ENCODE data around the gene MCEMP1.
"Not testable (repeated sequence)": the region's sequence is repeated elsewhere in the genome, so short reads cannot be mapped to it uniquely, and the experiment has no call there.

Gene MCEMP1

GRCh38 chr19:7642295-7643030 lies 34.4 kb upstream of the MCEMP1 start:
- no peak for DNase-seq (ENCODE audit: low read depth)
- H3K4me3 ChIP-seq (ENCODE audit: low read depth, low read length): no peak overlapping the region
- TF ChIP-seq POLR2A (IDR thresholded peaks at IDR 0.05; ENCODE audit: extremely low read depth, insufficient read length): no peak
- no peak for TF ChIP-seq CTCF (IDR thresholded peaks at IDR 0.05; ENCODE audit: low read depth, low read length)
- TF ChIP-seq MYC (IDR thresholded peaks at IDR 0.05; ENCODE audit: low read depth, low read length): no peak

GRCh38 chr19:7643031-7643415 lies 33.9 kb upstream of the MCEMP1 start:
- DNase-seq (ENCODE audit: low read depth): no peak
- no peak for TF ChIP-seq MAX (IDR thresholded peaks at IDR 0.05; ENCODE audit: low read depth, low read length)
- no peak for TF ChIP-seq MYC (IDR thresholded peaks at IDR 0.05; ENCODE audit: low read depth, low read length)
- TF ChIP-seq CTCF (IDR thresholded peaks at IDR 0.05; ENCODE audit: low read depth, low read length): no peak
- no peak for TF ChIP-seq POLR2A (IDR thresholded peaks at IDR 0.05; ENCODE audit: extremely low read depth, insufficient read length)
- no peak overlapping the region for H3K4me3 ChIP-seq (ENCODE audit: low read depth, low read length)

GRCh38 chr19:7643629-7644549 lies 33.0 kb upstream of the MCEMP1 start:
- peak; percentile 57 for DNase-seq (ENCODE audit: low read depth)
- H3K4me3 ChIP-seq (ENCODE audit: low read depth, low read length): not testable (repeated sequence)

GRCh38 chr19:7644550-7644877 lies 32.4 kb upstream of the MCEMP1 start:
- no peak for DNase-seq (ENCODE audit: low read depth)
- TF ChIP-seq MYC (IDR thresholded peaks at IDR 0.05; ENCODE audit: low read depth, low read length): no peak
- TF ChIP-seq MAX (IDR thresholded peaks at IDR 0.05; ENCODE audit: low read depth, low read length): no peak
- TF ChIP-seq POLR2A (IDR thresholded peaks at IDR 0.05; ENCODE audit: extremely low read depth, insufficient read length): no peak
- TF ChIP-seq CTCF (IDR thresholded peaks at IDR 0.05; ENCODE audit: low read depth, low read length): no peak
- no peak overlapping the region for H3K4me3 ChIP-seq (ENCODE audit: low read depth, low read length)

GRCh38 chr19:7645163-7645562 lies 31.7 kb upstream of the MCEMP1 start:
- H3K4me3 ChIP-seq (ENCODE audit: low read depth, low read length): no peak overlapping the region
- TF ChIP-seq MAX (IDR thresholded peaks at IDR 0.05; ENCODE audit: low read depth, low read length) (no peak), CTCF (IDR thresholded peaks at IDR 0.05; ENCODE audit: low read depth, low read length) (no peak), MYC (IDR thresholded peaks at IDR 0.05; ENCODE audit: low read depth, low read length) (no peak), POLR2A (IDR thresholded peaks at IDR 0.05; ENCODE audit: extremely low read depth, insufficient read length) (no peak)
- DNase-seq (ENCODE audit: low read depth): peak; percentile 71

GRCh38 chr19:7645656-7646425 lies 31.0 kb upstream of the MCEMP1 start:
- TF ChIP-seq MAX (IDR thresholded peaks at IDR 0.05; ENCODE audit: low read depth, low read length) (no peak), MYC (IDR thresholded peaks at IDR 0.05; ENCODE audit: low read depth, low read length) (no peak), POLR2A (IDR thresholded peaks at IDR 0.05; ENCODE audit: extremely low read depth, insufficient read length) (no peak), CTCF (IDR thresholded peaks at IDR 0.05; ENCODE audit: low read depth, low read length) (no peak)
- DNase-seq (ENCODE audit: low read depth): no peak
- no peak overlapping the region for H3K4me3 ChIP-seq (ENCODE audit: low read depth, low read length)

Data from NB4 (cell line).